GM23248 (cell line): Measurements from ENCODE around the gene FRMD5.

Source experiments
- EZH2 ChIP-seq: fragments of 200-600 bp; sonication (generic); IDR thresholded peaks from 2 replicates; pipeline ENCODE4 v1.6.1; 2018; ENCODE audit warnings: antibody characterized with exemption, mild to moderate bottlenecking; ENCODE audit not compliant: insufficient read depth, poor library complexity, severe bottlenecking
- EZH2phosphoT487 ChIP-seq: fragments of 200-600 bp; sonication (generic); IDR thresholded peaks from 2 replicates; pipeline ENCODE4 v1.6.1; 2018; ENCODE audit warnings: antibody characterized with exemption, moderate library complexity, mild to moderate bottlenecking, low read depth; ENCODE audit not compliant: insufficient read depth

DNA sequence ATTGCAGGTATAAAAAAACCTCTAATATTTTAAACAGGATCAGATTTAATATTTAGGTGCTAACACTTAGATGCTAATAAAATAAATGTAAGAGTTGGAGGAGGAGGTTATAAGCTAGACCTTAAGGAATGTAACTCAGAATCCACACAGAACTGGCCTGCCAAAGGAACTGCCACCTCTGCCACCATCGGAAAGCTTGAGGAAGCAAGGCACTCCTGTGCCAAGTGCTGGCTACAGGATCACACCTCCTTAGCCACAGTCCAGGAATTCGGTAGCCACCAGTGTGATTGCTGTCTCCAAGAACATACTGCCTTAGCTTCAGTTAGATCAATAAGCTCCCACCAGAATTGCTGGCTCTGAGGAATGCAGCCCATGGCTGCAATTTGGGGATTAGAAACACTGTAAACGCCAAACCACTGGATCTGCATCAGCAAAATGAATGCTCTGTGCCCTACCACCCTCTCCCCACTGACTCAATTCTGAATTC is 58.0 kb downstream of the FRMD5 start:
- no peak for TF ChIP-seq EZH2
- no peak for TF ChIP-seq EZH2phosphoT487
